ENCODE data around the gene NUP98. TPM values are rescaled to one million over a fixed set of nuclear protein-coding genes. Genes with fewer than 3 reads are reported as not detected.
A peak's percentile ranks its signal among the peaks of the same experiment; 100 is the strongest.

Gene NUP98
- total RNA-seq, 1 donor from 2014 or later: 82.6 TPM

DNA sequence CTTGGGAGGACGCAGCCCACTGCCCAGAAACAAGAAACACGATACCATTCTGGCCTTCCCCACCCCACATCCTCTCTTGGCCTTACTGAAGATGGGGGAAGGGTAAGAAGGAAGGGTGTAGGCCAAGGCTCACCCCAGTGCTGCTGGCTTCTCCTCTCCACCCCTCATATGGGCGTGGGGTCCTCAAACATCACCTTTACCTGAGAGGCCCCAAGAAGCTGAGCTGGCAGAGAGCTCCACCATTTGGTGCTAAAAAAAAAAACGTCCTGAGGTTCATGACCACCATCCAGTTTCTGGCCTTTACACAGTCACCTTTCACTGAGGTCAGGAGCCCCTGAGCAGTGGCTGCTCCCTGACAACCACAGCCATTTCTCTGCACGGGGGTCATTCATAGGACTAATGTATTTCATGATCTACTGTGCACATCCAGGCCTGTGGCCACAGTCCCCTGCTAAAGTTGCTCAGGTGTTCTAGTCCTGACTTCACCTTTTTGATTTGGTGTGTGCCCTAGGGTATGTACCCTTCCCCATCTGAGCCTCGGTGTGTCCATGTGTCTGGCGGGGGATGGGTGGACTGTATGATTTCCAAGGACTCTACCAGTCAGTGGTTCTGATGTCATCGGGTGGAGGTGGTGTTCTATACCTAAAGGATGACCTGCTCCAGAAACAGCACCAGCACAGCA is 28.3 kb upstream of the NUP98 start:
- no peak for DNase-seq (ENCODE audit: low spot score in 2 of 2, unreplicated experiment in 2 of 2)
- TF ChIP-seq, protein P1, sequence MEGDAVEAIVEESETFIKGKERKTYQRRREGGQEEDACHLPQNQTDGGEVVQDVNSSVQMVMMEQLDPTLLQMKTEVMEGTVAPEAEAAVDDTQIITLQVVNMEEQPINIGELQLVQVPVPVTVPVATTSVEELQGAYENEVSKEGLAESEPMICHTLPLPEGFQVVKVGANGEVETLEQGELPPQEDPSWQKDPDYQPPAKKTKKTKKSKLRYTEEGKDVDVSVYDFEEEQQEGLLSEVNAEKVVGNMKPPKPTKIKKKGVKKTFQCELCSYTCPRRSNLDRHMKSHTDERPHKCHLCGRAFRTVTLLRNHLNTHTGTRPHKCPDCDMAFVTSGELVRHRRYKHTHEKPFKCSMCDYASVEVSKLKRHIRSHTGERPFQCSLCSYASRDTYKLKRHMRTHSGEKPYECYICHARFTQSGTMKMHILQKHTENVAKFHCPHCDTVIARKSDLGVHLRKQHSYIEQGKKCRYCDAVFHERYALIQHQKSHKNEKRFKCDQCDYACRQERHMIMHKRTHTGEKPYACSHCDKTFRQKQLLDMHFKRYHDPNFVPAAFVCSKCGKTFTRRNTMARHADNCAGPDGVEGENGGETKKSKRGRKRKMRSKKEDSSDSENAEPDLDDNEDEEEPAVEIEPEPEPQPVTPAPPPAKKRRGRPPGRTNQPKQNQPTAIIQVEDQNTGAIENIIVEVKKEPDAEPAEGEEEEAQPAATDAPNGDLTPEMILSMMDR (IDR thresholded peaks at IDR 0.05; ENCODE audit: unreplicated experiment): no peak
- H3K27ac Mint-ChIP-seq: peak overlapping the region; percentile 50
- peaks cover 24% of the 10 kb centered on the region for H3K36me3 Mint-ChIP-seq
- H3K27me3 Mint-ChIP-seq (ENCODE audit: low read depth): no peaks in the 10 kb centered on the region
- no peaks in the 10 kb centered on the region for H3K4me1 Mint-ChIP-seq
- H3K4me3 Mint-ChIP-seq: no peak overlapping the region
- H3K9me3 Mint-ChIP-seq: no peaks in the 10 kb centered on the region

DNA sequence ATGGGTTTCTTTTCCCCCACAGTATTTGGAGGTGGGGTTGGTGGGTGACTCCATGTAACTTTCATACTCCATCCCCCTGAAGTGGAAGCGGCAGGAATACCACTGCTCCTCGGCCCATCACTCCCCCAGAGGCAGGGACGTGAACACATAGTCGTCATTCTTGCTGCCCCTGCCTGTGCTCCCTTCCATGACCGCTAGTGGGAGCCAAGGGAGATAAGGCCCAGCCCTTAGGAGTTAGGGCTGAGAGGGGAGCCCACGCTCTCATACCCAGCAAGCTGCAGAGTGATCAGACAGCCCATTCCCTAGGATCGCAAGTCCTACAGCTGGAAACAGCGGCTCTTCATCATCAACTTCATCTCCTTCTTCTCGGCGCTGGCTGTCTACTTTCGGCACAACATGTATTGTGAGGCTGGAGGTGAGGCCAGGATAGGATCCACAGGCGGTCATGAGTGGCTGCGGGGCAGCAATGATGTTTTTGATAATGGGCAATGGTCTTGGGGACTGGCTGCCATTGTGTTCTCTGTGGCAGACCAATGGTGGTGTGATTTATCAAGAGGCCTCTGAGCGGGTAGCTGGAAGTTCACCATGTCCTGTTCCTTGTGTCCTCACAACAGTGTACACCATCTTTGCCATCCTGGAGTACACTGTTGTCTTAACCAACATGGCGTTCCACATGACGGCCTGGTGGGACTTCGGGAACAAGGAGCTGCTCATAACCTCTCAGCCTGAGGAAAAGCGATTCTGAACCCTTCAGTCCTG is 27.5 kb upstream of the NUP98 start:
- DNase-seq (ENCODE audit: low spot score in 2 of 2, unreplicated experiment in 2 of 2): peak in 1 of 2 experiments; percentile 53
- TF ChIP-seq, protein P1 (IDR thresholded peaks at IDR 0.05; ENCODE audit: unreplicated experiment): peak; percentile 58
- H3K4me3 Mint-ChIP-seq: no peak overlapping the region
- no peaks in the 10 kb centered on the region for H3K9me3 Mint-ChIP-seq
- H3K27ac Mint-ChIP-seq: no peak overlapping the region
- peaks cover 19% of the 10 kb centered on the region for H3K36me3 Mint-ChIP-seq
- no peaks in the 10 kb centered on the region for H3K4me1 Mint-ChIP-seq
- no peaks in the 10 kb centered on the region for H3K27me3 Mint-ChIP-seq (ENCODE audit: low read depth)

- Mint-ChIP-seq H3K27ac (no peak overlapping the region), H3K4me3 (no peak overlapping the region), H3K4me1 (no peaks in the 10 kb centered on the region), H3K27me3 (ENCODE audit: low read depth) (no peaks in the 10 kb centered on the region), H3K9me3 (no peaks in the 10 kb centered on the region), H3K36me3 (peaks cover 19% of the 10 kb centered on the region)
- DNase-seq (ENCODE audit: low spot score in 2 of 2, unreplicated experiment in 2 of 2): no peak
- TF ChIP-seq, protein P1 (IDR thresholded peaks at IDR 0.05; ENCODE audit: unreplicated experiment): no peak
Measured at GRCh38 chr11:3823762-3824506, 26.6 kb upstream of the NUP98 start.

- Mint-ChIP-seq H3K27me3 (ENCODE audit: low read depth) (no peaks in the 10 kb centered on the region), H3K9me3 (no peaks in the 10 kb centered on the region), H3K36me3 (peaks cover 19% of the 10 kb centered on the region), H3K4me3 (no peak overlapping the region), H3K4me1 (no peaks in the 10 kb centered on the region), H3K27ac (no peak overlapping the region)
- no peak for DNase-seq (ENCODE audit: low spot score in 2 of 2, unreplicated experiment in 2 of 2)
- TF ChIP-seq, protein P1 (IDR thresholded peaks at IDR 0.05; ENCODE audit: unreplicated experiment): no peak
Measured at GRCh38 chr11:3823303-3823702, 25.9 kb upstream of the NUP98 start.

DNA sequence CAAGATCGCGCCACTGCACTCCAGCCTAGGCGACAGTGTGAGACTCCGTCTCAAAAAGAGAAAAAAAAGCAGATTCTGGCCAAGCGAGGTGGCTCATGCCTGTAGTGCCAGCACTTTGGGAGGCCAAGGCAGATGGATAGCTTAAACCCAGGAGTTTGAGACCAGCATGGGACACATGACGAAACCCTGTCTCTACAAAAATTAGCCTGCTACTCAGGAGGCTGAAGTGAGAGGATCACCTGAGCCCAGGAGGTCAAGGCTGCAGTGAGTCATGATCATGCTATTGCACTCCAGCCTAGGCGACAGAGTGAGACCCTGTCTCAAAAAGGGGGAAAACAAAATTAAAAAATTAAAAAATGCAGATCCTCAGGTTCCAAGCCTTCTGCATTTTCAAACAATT is 25.0 kb upstream of the NUP98 start:
- no peaks in the 10 kb centered on the region for H3K9me3 Mint-ChIP-seq
- no peak overlapping the region for H3K27ac Mint-ChIP-seq
- DNase-seq (ENCODE audit: low spot score in 2 of 2, unreplicated experiment in 2 of 2): no peak
- peaks cover 12% of the 10 kb centered on the region for H3K36me3 Mint-ChIP-seq
- TF ChIP-seq, protein P1 (IDR thresholded peaks at IDR 0.05; ENCODE audit: unreplicated experiment): no peak
- no peak overlapping the region for H3K4me3 Mint-ChIP-seq
- no peaks in the 10 kb centered on the region for H3K27me3 Mint-ChIP-seq (ENCODE audit: low read depth)
- H3K4me1 Mint-ChIP-seq: no peaks in the 10 kb centered on the region
